ENCODE measurements around the gene SLC44A4. TPM values are rescaled to one million over a fixed set of nuclear protein-coding genes. Genes with fewer than 3 reads are reported as not detected.

The SLC44A4 gene
- polyA plus RNA-seq (0.06 to 0.25 TPM (median 0.18 TPM) in 3 replicates), polyA minus RNA-seq (0.13 to 0.22 TPM in 2 of 3 replicates, not detected in the other)
- polyA plus RNA-seq (2011; ENCODE audit: low read depth) = not detected
- polyA plus RNA-seq (2011; cell fraction: cytosol; rRNA removed) = 0.12 and 0.13 TPM in 2 replicates
- polyA plus RNA-seq (2011; cell fraction: nucleus; rRNA removed) = 0.16 and 0.83 TPM in 2 replicates
- 0.15 and 0.16 TPM in 2 replicates for polyA plus RNA-seq (2012; ENCODE audit: low replicate concordance)
- not detected for polyA minus RNA-seq (2011; cell fraction: cytosol; rRNA and poly(A)+ RNA removed)
- polyA minus RNA-seq (2011; cell fraction: nucleus; rRNA and poly(A)+ RNA removed) = 0.62 TPM in 1 of 2 replicates, not detected in the other

- peak within 1 kb of the TSS; percentile 49 for H3K27ac ChIP-seq (ENCODE audit: control insufficient read depth, insufficient read depth, low read length)
- peak within 1 kb of the TSS; percentile 73 for H3K4me2 ChIP-seq (ENCODE audit: control insufficient read depth, extremely low read depth, insufficient read depth, low read depth, low read length)
Observed at GRCh38 chr6:31878726-31879125, at the start of gene SLC44A4. Gene SLC44A4 (minus strand): TSS chr6:31878997. CDS start chr6:31878980, 17 bp downstream.

GRCh38 chr6:31928672-31928939 is 49.8 kb upstream of the SLC44A4 start:
- H4K20me1 ChIP-seq (ENCODE audit: control insufficient read depth, extremely low read depth, insufficient read depth, low read length) = no peaks in the 10 kb centered on the region
- no peak overlapping the region for H3K4me3 ChIP-seq (ENCODE audit: control insufficient read depth in 2 of 3, extremely low read depth in 1 of 3, insufficient read depth in 2 of 3, low read depth in 1 of 3, low read length in 3 of 3)
- H3K27ac ChIP-seq (ENCODE audit: control insufficient read depth, insufficient read depth, low read length) = no peak overlapping the region
- H3K9me3 ChIP-seq (ENCODE audit: control insufficient read depth, low read depth, low read length) = no peaks in the 10 kb centered on the region
- no peak overlapping the region for H2AFZ ChIP-seq (ENCODE audit: control insufficient read depth, low read length)
- H3K4me2 ChIP-seq (ENCODE audit: control insufficient read depth, extremely low read depth, insufficient read depth, low read depth, low read length) = no peak overlapping the region
- FAIRE-seq (no peak), DNase-seq (ENCODE audit: low read depth, low spot score) (no peak)
- H3K27me3 ChIP-seq (ENCODE audit: control insufficient read depth, extremely low read depth, insufficient read depth, low read length) = peaks cover 11% of the 10 kb centered on the region
- H3K79me2 ChIP-seq (ENCODE audit: control insufficient read depth, insufficient read depth, low read length) = no peaks in the 10 kb centered on the region
- no peaks in the 10 kb centered on the region for H3K9me1 ChIP-seq (ENCODE audit: control insufficient read depth, extremely low read depth, insufficient read depth, low read length)
- dilution Hi-C loops (cut with MboI; ENCODE audit: extremely low pct_ligation_motif_present, low sequenced_read_pairs) = no loop called here
- no peak overlapping the region for H3K9ac ChIP-seq (ENCODE audit: control insufficient read depth, extremely low read depth, insufficient read depth, low read length)
- no peak for TF ChIP-seq EZH2 (IDR thresholded peaks at IDR 0.05; ENCODE audit: low read length)
- no peak for TF ChIP-seq CTCF (optimal IDR thresholded peaks at IDR 0.05 in 1 of 3, IDR thresholded peaks at IDR 0.05 in 1 of 3, conservative IDR thresholded peaks at IDR 0.05 in 1 of 3; ENCODE audit: extremely low read depth in 1 of 3, insufficient read depth in 2 of 3, low read length in 3 of 3)
- H3K36me3 ChIP-seq (ENCODE audit: control insufficient read depth in 2 of 2, extremely low read depth in 1 of 2, insufficient read depth in 2 of 2, low read length in 2 of 2) = no peaks in the 10 kb centered on the region
- no peaks in the 10 kb centered on the region for H3K4me1 ChIP-seq (ENCODE audit: control insufficient read depth, extremely low read depth, insufficient read depth, low read length)

More at GRCh38 chr6:31878726-31879125, at the start of gene SLC44A4:
- no peak for DNase-seq (ENCODE audit: low read depth, low spot score)
- no peaks in the 10 kb centered on the region for H3K9me1 ChIP-seq (ENCODE audit: control insufficient read depth, extremely low read depth, insufficient read depth, low read length)
- H3K36me3 ChIP-seq (ENCODE audit: control insufficient read depth in 2 of 2, extremely low read depth in 1 of 2, insufficient read depth in 2 of 2, low read length in 2 of 2) = peaks cover 9 to 17% of the 10 kb centered on the region in 2 experiments
- no peak for TF ChIP-seq EZH2 (IDR thresholded peaks at IDR 0.05; ENCODE audit: low read length)
- no peak for TF ChIP-seq CTCF (optimal IDR thresholded peaks at IDR 0.05 in 1 of 3, IDR thresholded peaks at IDR 0.05 in 1 of 3, conservative IDR thresholded peaks at IDR 0.05 in 1 of 3; ENCODE audit: extremely low read depth in 1 of 3, insufficient read depth in 2 of 3, low read length in 3 of 3)
- peak within 1 kb of the TSS in 1 of 3 experiments; percentile 62 for H3K4me3 ChIP-seq (ENCODE audit: control insufficient read depth in 2 of 3, extremely low read depth in 1 of 3, insufficient read depth in 2 of 3, low read depth in 1 of 3, low read length in 3 of 3)
- no peak for FAIRE-seq
- H3K4me1 ChIP-seq (ENCODE audit: control insufficient read depth, extremely low read depth, insufficient read depth, low read length) = peaks cover 4% of the 10 kb centered on the region
- H3K9me3 ChIP-seq (ENCODE audit: control insufficient read depth, low read depth, low read length) = no peaks in the 10 kb centered on the region
- H2AFZ ChIP-seq (ENCODE audit: control insufficient read depth, low read length) = no peak within 1 kb of the TSS
- H3K27me3 ChIP-seq (ENCODE audit: control insufficient read depth, extremely low read depth, insufficient read depth, low read length) = no peaks in the 10 kb centered on the region
- peak within 1 kb of the TSS; percentile 33 for H3K9ac ChIP-seq (ENCODE audit: control insufficient read depth, extremely low read depth, insufficient read depth, low read length)
- no peaks in the 10 kb centered on the region for H4K20me1 ChIP-seq (ENCODE audit: control insufficient read depth, extremely low read depth, insufficient read depth, low read length)
- no peaks in the 10 kb centered on the region for H3K79me2 ChIP-seq (ENCODE audit: control insufficient read depth, insufficient read depth, low read length)
- dilution Hi-C loops (cut with MboI; ENCODE audit: extremely low pct_ligation_motif_present, low sequenced_read_pairs) = no loop called here
